ENCODE results near the gene ANKRD39.
"Not testable (repeated sequence)": the region's sequence is repeated elsewhere in the genome, so short reads cannot be mapped to it uniquely, and the experiment has no call there.

ANKRD39 gene

GRCh38 chr2:96864343-96865091 lies 6.7 kb upstream of the ANKRD39 start:
- no peak overlapping the region for H3K27ac ChIP-seq
- TF ChIP-seq, protein P1, sequence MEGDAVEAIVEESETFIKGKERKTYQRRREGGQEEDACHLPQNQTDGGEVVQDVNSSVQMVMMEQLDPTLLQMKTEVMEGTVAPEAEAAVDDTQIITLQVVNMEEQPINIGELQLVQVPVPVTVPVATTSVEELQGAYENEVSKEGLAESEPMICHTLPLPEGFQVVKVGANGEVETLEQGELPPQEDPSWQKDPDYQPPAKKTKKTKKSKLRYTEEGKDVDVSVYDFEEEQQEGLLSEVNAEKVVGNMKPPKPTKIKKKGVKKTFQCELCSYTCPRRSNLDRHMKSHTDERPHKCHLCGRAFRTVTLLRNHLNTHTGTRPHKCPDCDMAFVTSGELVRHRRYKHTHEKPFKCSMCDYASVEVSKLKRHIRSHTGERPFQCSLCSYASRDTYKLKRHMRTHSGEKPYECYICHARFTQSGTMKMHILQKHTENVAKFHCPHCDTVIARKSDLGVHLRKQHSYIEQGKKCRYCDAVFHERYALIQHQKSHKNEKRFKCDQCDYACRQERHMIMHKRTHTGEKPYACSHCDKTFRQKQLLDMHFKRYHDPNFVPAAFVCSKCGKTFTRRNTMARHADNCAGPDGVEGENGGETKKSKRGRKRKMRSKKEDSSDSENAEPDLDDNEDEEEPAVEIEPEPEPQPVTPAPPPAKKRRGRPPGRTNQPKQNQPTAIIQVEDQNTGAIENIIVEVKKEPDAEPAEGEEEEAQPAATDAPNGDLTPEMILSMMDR (conservative IDR thresholded peaks at IDR 0.05), result no peak

GRCh38 chr2:96863575-96864342 lies 5.9 kb upstream of the ANKRD39 start:
- no peak overlapping the region for H3K27ac ChIP-seq

GRCh38 chr2:96863056-96863455 lies 5.2 kb upstream of the ANKRD39 start:
- H3K27ac ChIP-seq, result not testable (repeated sequence)

More at GRCh38 chr2:96863575-96864342, 5.9 kb upstream of the ANKRD39 start:
- TF ChIP-seq, protein P1 (conservative IDR thresholded peaks at IDR 0.05), result no peak

DNA sequence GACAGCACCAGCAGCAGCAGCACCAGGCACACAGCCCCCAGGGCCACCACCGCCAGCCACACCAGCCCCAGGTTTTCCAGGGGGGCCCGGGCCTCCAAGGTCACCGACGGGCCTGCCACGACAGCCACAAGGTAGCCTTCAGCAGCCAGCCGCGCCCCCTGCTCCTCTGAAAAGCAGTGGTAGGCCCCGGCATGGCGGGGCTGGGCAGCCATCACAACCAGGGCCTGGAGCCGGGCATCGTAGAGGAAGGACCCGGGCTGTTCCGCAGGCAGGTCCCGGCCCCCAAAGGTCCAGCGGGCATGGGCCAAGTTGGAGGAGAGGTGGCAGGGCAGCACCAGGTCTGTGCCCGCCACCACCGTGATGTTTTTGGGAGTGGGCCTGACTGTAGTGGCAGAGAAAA lies 3.3 kb upstream of the ANKRD39 start:
- no peak overlapping the region for H3K27ac ChIP-seq
- TF ChIP-seq, protein P1 (conservative IDR thresholded peaks at IDR 0.05), result no peak

- TF ChIP-seq, protein P1 (conservative IDR thresholded peaks at IDR 0.05), result no peak
- H3K27ac ChIP-seq, result no peak overlapping the region
Measured at GRCh38 chr2:96860065-96861029, 2.5 kb upstream of the ANKRD39 start.

DNA sequence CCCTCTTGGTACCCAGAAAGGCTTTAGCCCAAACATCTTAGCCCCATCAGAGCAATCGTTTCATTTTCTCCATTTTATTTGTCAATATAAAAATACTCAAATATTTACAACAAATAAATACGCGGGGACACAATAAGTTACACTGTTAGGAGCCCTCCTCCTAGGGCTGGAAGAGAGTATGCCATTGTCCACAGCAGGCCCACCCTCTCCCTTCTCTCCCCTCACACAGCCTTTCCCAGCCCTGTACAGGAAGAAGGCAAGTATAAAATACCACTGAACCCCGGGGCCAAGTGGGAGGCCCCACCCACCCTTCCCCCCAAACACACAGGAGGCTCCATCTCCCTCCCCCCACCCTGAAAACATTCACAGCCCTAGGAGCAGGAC lies 1.9 kb upstream of the ANKRD39 start:
- H3K27ac ChIP-seq, result no peak overlapping the region; the same call in 1 of the 2 replicates
- TF ChIP-seq, protein P1 (conservative IDR thresholded peaks at IDR 0.05), result no peak

GRCh38 chr2:96859099-96859649 lies 1.4 kb upstream of the ANKRD39 start:
- TF ChIP-seq, protein P1 (conservative IDR thresholded peaks at IDR 0.05), result no peak
- H3K27ac ChIP-seq, result peak overlapping the region; percentile 89

Data from VCaP (cell line).